Mucosa of gallbladder (tissue), 1 donor: ENCODE measurements around the gene NEMP1. TPM values are rescaled to one million over a fixed set of nuclear protein-coding genes. Genes with fewer than 3 reads are reported as not detected.
"Not testable (repeated sequence)": the region's sequence is repeated elsewhere in the genome, so short reads cannot be mapped to it uniquely, and the experiment has no call there.

Source experiments
- DNase-seq: peaks from one replicate; pipeline ENCODE4 v3.0.0-alpha.2; 2020; ENCODE audit warnings: low spot score
- total RNA-seq: library from RNA; stranded (reverse); gene quantifications from one replicate; pipeline ENCODE4 v1.2.1, GENCODE V29; 2021
- donor health status: DM: no; HTN: no; CAD: no.

NEMP1 gene
- 11.4 TPM for total RNA-seq

- DNase-seq: peak; percentile 99
Measured at GRCh38 chr12:57078519-57079404, at the start of gene NEMP1. NEMP1 (minus strand) TSS chr12:57078791; CDS start chr12:57078745, 46 bp downstream.

- DNase-seq: peak; percentile 85
Measured at GRCh38 chr12:57127726-57128518, 49.3 kb upstream of the NEMP1 start, which contains the start of gene LRP1. LRP1 (plus strand) TSS chr12:57128483; CDS start chr12:57128965, 482 bp downstream.

GRCh38 chr12:57127101-57127725 is 48.6 kb upstream of the NEMP1 start:
- peak; percentile 78 for DNase-seq

- no peak for DNase-seq
Measured at GRCh38 chr12:57126561-57126960, 48.0 kb upstream of the NEMP1 start.

GRCh38 chr12:57126061-57126460 is 47.5 kb upstream of the NEMP1 start:
- no peak for DNase-seq

GRCh38 chr12:57124261-57124877 is 45.8 kb upstream of the NEMP1 start:
- DNase-seq: peak; percentile 84

- no peak for DNase-seq
Measured at GRCh38 chr12:57123813-57124212, 45.2 kb upstream of the NEMP1 start.

GRCh38 chr12:57120718-57121117 is 42.1 kb upstream of the NEMP1 start:
- not testable (repeated sequence) for DNase-seq

- DNase-seq: no peak
Measured at GRCh38 chr12:57119294-57120085, 40.9 kb upstream of the NEMP1 start.

- no peak for DNase-seq
Measured at GRCh38 chr12:57118711-57119271, 40.2 kb upstream of the NEMP1 start.

- DNase-seq: no peak
Measured at GRCh38 chr12:57116580-57117281, 38.1 kb upstream of the NEMP1 start.

GRCh38 chr12:57112492-57113294 is 34.1 kb upstream of the NEMP1 start:
- DNase-seq: no peak

- peak; percentile 89 for DNase-seq
Measured at GRCh38 chr12:57111031-57111734, 32.6 kb upstream of the NEMP1 start, which contains the start of gene STAT6. STAT6 (minus strand) TSS chr12:57111362; CDS start chr12:57108278, 3,084 bp downstream.

GRCh38 chr12:57110104-57111030 is 31.8 kb upstream of the NEMP1 start:
- peak; percentile 57 for DNase-seq

- DNase-seq: no peak
Measured at GRCh38 chr12:57109207-57110103, 30.9 kb upstream of the NEMP1 start.
